GM18870 (cell line): ENCODE measurements around the gene SRA1.

ENCODE experiments used
- ATAC-seq: cut with Tn5 transposase; IDR thresholded peaks from one replicate; pipeline ENCODE4 v1.9.1; 2021; ENCODE audit warnings: moderate library complexity; ENCODE audit not compliant: unreplicated experiment

Gene SRA1

GRCh38 chr5:140551872-140552271 is 5.4 kb downstream of the SRA1 start:
- no peak for ATAC-seq

GRCh38 chr5:140550147-140551079 is 6.9 kb downstream of the SRA1 start:
- ATAC-seq = no peak

GRCh38 chr5:140549237-140550144 is 7.8 kb downstream of the SRA1 start:
- ATAC-seq = no peak

DNA sequence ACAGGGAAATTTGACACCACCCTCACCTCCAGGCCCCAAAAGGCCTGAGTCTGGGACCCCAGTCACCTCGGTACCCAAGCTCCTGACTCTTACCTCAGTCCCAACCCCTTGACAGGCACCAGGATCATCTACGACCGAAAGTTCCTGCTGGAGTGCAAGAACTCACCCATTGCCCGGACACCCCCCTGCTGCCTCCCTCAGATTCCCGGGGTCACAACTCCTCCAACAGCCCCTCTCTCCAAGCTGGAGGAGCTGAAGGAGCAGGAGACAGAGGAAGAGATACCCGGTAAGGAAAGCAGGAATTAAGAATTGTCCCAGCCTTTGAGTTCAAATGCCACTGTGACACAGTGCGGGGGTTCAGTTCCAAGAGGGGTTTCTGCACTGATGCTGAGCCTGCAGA is 8.5 kb downstream of the SRA1 start:
- ATAC-seq = no peak

DNA sequence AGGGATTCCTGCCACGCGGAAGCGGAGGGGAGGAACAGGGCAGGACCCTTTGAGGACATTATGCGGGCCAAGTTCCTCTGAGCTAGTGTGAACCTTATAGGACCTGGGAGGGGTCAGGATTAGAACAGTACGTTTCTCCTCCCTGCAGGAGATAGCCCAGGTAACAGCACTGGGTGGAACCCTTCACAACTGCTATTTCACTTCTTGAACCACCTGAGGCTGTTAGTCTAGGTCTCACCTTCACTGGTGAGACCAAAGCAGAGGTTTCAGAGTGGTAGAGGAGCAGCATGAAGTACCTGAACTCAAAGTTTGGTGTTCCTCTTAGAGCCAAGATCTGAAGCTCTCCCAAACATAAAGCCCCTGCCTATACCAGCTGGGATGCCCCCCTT is 9.0 kb downstream of the SRA1 start:
- peak; percentile 4 for ATAC-seq

- peak; percentile 91 for ATAC-seq
Observed at GRCh38 chr5:140547508-140548299, 9.6 kb downstream of the SRA1 start, which contains the start of gene EIF4EBP3. EIF4EBP3 (plus strand) TSS chr5:140547662; CDS start chr5:140547738, 76 bp downstream.

DNA sequence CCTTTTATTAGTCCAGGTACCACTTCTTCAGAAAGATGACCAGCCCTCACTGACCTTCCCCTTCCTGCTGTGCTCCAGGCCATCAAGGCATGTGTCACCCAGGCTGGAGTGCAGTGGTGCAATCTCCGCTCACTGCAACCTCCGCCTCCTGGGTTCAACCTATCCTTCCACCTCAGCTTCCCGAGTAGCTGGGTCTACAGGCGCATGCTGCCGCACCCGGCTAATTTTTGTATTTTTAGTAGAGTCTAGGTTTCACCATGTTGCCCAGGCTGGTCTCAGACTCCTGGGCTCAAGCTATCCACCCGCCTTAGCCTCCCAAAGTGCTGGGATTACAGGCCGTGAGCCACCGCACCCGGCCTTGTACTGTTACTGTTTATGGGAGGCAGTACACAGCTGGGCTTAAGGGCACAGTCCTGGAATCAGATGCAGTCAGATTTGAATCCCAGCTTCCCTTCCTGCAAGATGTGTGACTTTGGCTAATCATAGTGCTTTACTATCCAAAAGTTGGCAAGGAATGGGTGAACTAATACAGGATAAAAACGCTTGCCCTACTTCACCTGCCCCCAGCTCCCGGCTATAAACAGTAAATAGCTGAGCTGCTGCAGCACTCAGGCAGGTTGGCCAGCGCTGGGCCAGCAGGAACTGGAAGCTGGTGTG is 10.3 kb downstream of the SRA1 start:
- ATAC-seq = peak; percentile 2

DNA sequence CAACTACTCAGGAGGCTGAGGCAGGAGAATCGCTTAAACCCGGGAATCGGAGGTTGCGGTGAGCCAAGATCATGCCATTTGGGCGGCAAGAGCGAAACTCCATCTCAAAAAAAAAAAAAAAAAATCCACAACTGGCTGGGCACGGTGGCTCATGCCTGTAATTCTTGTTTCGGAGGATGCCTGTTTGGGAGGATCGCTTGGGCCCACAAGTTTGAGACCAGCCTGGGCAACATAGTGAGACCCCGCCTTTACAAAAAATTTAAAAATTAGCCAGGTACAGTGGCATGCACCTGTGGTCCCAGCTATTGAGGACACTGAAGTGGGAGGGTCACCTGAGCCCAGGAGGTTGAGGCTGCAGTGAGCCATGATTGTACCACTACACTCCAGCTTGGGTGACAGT is 11.7 kb downstream of the SRA1 start:
- no peak for ATAC-seq

- ATAC-seq = no peak
Observed at GRCh38 chr5:140544986-140545385, 12.3 kb downstream of the SRA1 start.

DNA sequence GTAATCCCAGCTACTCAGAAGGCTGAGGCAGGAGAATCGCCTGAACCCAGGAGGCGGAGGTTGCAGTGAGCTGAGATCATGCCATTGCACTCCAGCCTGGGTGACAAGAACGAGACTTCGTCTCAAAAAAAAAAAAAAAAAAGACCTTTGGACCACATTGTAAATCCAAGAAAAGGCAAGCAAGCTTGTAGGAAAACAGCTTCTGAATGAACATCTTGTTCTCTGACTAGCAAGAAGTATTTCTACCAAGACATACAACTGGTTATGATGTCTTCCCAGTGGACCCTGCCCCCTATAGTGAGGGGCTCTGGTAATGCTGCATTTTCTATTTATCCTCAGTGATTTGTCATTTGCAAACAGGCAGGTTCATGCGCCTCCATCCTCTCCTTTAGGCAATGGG is 14.3 kb downstream of the SRA1 start:
- ATAC-seq = no peak

DNA sequence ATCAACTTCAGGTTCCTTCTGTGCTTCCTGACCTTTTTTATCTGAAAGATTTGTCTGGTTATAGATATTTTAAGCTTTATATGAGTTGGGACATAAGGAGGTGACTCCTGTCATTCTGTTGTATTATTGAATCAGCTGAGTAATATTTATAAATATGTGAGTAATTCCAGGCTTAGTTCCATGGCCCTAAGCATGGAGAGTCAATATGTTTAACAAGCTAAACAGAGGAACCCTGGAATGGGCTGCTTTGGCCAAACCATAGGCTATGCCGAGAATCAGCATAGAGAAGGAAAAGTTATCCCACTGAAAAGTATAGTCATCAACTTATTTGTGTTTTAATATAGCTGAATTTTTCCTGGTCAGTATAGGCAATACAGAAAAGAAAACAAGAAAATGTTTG is 17.0 kb downstream of the SRA1 start:
- ATAC-seq = no peak

DNA sequence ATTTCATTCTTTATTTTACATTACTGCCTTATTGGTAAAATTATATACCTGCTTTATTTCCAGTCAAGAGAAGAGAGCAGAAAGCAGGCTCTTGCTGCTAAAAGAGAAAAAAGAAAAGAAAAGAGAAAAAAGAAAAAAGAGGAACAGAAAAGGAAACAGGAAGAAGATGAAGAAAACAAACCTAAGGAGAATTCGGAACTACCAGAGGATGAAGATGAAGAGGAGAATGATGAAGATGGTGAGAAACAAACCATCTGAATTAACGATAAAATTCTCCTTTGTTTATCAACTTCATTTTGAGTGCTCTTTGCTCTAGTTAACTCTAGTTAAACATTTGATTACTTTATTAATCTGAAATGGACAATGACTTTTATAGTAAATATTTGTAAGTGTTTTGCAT is 33.3 kb downstream of the SRA1 start:
- no peak for ATAC-seq

GRCh38 chr5:140513124-140513523 is 44.1 kb downstream of the SRA1 start:
- ATAC-seq = no peak

DNA sequence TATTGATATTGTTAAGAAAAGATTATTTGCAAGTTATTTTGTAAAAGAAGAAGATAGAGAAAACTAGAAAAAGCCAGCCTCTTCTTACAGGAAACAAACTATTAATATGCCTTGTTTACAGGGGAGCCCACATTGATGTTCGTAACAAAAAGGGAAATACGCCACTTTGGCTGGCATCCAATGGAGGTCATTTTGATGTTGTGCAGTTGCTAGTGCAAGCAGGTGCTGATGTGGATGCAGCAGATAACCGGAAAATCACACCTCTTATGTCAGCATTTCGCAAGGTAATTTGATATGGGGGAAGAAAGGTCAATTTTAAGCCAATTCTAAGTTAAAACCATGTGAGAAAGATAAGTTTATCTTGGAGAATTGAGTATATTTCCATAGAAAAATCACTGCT is 47.4 kb downstream of the SRA1 start:
- no peak for ATAC-seq

DNA sequence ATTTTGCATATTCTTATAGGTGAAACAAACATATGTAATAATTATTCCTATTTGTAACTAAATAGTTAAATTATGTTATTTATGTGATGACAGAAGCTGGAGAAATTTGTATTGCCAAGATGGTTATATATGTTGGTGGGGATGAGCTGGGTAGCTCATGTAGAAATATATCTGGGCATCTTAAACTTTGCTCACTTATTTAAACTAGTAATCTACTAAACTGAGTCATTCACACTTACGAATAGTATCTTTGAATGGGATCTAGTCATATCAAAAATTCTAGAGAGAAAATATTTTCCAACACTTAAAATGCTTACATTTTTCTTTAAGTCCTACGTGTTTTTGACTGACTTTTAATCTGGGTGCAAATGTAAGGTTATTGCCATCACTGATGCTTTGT is 54.4 kb downstream of the SRA1 start:
- no peak for ATAC-seq
